Lower leg skin (tissue), 4 donors: ENCODE measurements around the gene LTBP3. TPM values are rescaled to one million over a fixed set of nuclear protein-coding genes. Genes with fewer than 3 reads are reported as not detected.

Experiments
- DNase-seq, 2 donors: peaks; one replicate each; pipeline ENCODE4 v3.0.0-alpha.2; 2019; ENCODE audit warnings: low spot score in 2 of 2
- H3K4me3 ChIP-seq: fragments of 200-600 bp; sonication (generic); 2 replicates; pipeline ENCODE4 v1.5.1; 2017; ENCODE audit warnings: mild to moderate bottlenecking, low read depth; ENCODE audit not compliant: poor library complexity, severe bottlenecking
- POLR2A ChIP-seq, 2 donors: fragments of 450-650 bp; IDR thresholded peaks; one replicate each; pipeline ENCODE4 v1.6.1; 2016 to 2017; ENCODE audit warnings: antibody characterized with exemption in 2 of 2, mild to moderate bottlenecking in 1 of 2, moderate library complexity in 1 of 2
- WGBS, 2 donors: methylation state at CpG; one replicate each; pipeline ENCODE4 v1.1.5; 2018; 5-methylcytosine and 5-hydroxymethylcytosine counted together
- intact Hi-C: fragments of 100-400 bp; cut with DNase I; formaldehyde crosslinking; loops from one replicate; pipeline ENCODE4 v1.15.0; 2023; ENCODE audit warnings: low total_unique reads
- total RNA-seq, 4 donors: library from RNA; depleted of rRNA; stranded (reverse); fragments of >200 nt; gene quantifications; one replicate each; pipeline ENCODE4 v1.1.0, GENCODE V29; 2016
- TF ChIP-seq, protein P1 (sequence below), 3 donors: fragments of 450-650 bp; IDR thresholded peaks; one replicate each; pipeline ENCODE4 v1.5.1; 2016; ENCODE audit warnings: antibody characterized with exemption in 3 of 3, mild to moderate bottlenecking in 3 of 3, moderate library complexity in 2 of 3

LTBP3 gene
- total RNA-seq, 4 donors from 2014 or later: 71.9 to 113 (median 100) TPM

DNA sequence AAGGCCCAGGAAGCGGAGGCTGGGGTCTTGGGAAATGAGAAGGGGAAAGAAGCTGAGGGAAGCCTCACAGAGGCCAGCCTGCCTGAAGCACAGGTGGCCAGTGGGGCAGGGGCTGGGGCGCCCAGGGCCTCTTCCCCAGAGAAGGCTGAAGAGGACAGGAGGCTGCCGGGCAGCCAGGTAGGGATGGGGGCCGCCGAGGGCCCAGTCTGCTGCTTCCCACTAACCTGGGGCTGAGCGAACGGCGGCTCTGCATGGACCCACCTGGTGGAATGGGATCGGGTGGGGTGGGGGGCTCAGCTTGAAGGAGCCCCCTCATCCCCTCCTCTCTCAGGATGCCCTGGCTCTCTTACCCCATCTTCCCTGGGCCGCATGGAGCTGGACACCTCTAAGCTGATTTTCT is 25.4 kb upstream of the LTBP3 start:
- TF ChIP-seq, protein P1, sequence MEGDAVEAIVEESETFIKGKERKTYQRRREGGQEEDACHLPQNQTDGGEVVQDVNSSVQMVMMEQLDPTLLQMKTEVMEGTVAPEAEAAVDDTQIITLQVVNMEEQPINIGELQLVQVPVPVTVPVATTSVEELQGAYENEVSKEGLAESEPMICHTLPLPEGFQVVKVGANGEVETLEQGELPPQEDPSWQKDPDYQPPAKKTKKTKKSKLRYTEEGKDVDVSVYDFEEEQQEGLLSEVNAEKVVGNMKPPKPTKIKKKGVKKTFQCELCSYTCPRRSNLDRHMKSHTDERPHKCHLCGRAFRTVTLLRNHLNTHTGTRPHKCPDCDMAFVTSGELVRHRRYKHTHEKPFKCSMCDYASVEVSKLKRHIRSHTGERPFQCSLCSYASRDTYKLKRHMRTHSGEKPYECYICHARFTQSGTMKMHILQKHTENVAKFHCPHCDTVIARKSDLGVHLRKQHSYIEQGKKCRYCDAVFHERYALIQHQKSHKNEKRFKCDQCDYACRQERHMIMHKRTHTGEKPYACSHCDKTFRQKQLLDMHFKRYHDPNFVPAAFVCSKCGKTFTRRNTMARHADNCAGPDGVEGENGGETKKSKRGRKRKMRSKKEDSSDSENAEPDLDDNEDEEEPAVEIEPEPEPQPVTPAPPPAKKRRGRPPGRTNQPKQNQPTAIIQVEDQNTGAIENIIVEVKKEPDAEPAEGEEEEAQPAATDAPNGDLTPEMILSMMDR (IDR thresholded peaks at IDR 0.05): no peak
- no peak for TF ChIP-seq POLR2A (IDR thresholded peaks at IDR 0.05)
- 81 to 98% methylated on average over 10 of the region's 10 CpGs for WGBS, 2 donors
- intact Hi-C loops: no loop called here

DNA sequence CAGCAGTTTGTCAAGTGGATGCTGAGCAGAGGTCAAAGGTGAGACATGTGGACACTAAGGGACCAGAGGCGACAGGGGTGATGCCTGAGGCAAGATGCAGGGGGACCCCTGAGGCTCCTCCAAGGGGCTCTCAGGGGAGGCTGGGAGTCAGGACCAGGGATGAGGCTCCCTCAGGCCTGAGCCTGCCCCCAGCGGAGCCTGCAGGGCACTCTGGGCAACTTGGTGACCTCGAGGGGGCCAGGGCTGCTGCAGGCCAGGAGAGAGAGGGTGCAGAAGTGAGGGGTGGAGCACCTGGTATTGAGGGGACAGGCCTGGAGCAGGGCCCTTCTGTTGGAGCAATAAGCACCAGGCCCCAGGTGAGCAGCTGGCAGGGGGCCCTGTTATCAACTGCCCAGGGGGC is 23.8 kb upstream of the LTBP3 start:
- TF ChIP-seq POLR2A (IDR thresholded peaks at IDR 0.05): no peak
- TF ChIP-seq, protein P1 (IDR thresholded peaks at IDR 0.05): no peak
- H3K4me3 ChIP-seq: no peak overlapping the region
- no peak for DNase-seq
- WGBS, 2 donors: 89 to 92% methylated on average over 3 of the region's 3 CpGs
- intact Hi-C loops: no loop called here

More for the DNA sequence above, 25.4 kb upstream of the LTBP3 start:
- DNase-seq: no peak
- no peak overlapping the region for H3K4me3 ChIP-seq

DNA sequence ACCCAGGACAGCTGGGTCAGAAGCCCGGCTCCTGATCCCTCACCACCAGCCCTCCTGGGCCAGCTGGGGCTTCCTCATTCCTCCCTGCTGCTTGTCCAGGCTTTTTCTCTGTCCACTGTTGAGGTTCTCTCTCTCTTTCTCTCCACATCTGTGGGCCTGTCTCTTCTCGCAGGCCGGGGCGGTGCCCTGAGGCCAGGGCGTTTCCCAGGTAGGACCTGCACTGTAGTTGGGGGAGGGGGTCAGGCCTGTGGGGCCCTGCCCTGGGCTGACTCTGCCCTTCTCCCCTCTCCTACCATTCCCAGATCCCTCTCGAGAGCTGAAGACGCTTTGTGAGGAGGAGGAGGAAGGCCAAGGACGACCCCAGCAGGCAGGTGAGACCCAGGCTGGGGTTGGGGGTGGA is 22.6 kb upstream of the LTBP3 start:
- no peak overlapping the region for H3K4me3 ChIP-seq
- 79 to 85% methylated on average over 8 of the region's 8 CpGs for WGBS, 2 donors
- intact Hi-C loops: no loop called here
- no peak for TF ChIP-seq POLR2A (IDR thresholded peaks at IDR 0.05)
- TF ChIP-seq, protein P1 (IDR thresholded peaks at IDR 0.05): no peak
- DNase-seq: no peak

DNA sequence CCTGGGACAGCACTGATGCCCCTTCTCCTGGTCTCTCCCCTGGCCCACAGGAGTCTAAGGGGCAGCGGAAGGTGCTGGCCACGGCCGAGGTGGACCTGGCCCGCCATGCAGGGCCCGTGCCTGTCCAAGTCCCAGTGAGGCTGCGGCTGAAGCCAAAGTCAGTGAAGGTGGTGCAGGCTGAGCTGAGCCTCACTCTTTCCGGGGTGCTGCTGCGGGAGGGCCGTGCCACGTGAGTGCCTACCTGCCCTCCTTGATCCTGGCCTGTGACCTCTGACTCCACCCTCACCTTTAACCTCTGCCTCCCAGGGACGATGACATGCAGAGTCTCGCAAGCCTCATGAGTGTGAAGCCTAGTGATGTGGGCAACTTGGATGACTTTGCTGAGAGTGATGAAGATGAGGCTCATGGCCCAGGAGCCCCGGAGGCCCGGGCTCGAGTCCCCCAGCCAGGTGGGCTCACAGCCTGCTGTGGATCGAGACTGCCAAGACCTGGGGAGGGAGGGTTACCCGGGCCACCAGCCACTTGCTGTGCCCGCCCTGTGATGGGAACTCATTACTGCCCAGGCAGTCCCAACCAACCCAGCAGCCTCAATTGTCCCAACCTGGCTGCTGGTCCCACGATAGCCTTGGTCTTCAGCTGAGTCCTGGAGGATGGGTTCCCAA is 22.0 kb upstream of the LTBP3 start:
- no peak for TF ChIP-seq POLR2A (IDR thresholded peaks at IDR 0.05)
- TF ChIP-seq, protein P1 (IDR thresholded peaks at IDR 0.05): no peak
- 92 to 93% methylated on average over 17 to 19 of the region's 19 CpGs for WGBS, 2 donors
- DNase-seq: no peak
- intact Hi-C loops: no loop called here
- no peak overlapping the region for H3K4me3 ChIP-seq

DNA sequence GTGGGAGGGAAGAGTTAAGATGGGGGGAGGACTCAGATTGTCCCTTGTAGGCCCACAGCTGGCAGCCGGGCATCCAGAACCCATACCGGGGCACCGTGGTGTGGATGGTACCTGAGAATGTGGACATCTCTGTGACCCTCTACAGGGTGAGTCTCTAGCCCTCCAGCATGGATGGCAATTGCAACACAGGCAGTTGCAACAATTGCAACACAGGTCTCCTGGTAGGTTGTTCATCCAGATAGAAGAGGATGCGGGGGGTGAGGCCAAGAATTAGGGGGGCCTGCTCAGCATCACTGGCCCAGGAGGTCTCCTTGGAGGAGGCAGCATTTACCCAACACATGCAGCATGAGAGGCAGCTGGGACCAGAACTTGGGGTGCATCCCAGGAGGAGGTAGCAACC is 21.1 kb upstream of the LTBP3 start:
- DNase-seq: no peak
- intact Hi-C loops: loop anchor here (5.0 kb wide), 1 partner anchor 33 kb away; the partner anchor contains the start of gene MAP3K11
- no peak for TF ChIP-seq POLR2A (IDR thresholded peaks at IDR 0.05)
- TF ChIP-seq, protein P1 (IDR thresholded peaks at IDR 0.05): no peak
- no peak overlapping the region for H3K4me3 ChIP-seq
- WGBS, 2 donors: 90 to 94% methylated on average over 4 of the region's 4 CpGs

DNA sequence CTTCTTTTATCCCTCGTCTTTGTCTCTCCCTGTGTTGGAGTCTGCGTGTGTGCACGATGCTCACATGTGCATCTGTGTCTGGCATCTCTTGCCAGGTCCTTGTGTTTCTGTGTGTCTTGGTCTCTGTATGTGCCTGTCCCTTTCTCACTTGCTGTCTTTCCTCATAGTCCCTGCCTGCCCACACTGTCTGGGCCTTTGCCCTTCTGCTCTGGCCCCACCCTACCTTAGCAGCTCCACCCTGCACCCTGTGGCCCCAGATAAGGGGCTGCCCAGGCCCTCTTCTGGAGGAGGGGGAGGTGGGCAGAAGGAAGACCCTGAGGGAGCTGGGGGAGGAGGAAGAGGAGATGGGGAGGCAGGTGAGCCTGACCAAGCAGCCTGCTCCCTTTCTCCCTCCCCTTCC is 20.5 kb upstream of the LTBP3 start:
- H3K4me3 ChIP-seq: no peak overlapping the region
- 78 to 79% methylated on average over 3 of the region's 3 CpGs for WGBS, 2 donors
- intact Hi-C loops: loop anchor here (5.0 kb wide), 1 partner anchor 34 kb away; the partner anchor contains the start of gene MAP3K11
- TF ChIP-seq POLR2A (IDR thresholded peaks at IDR 0.05): no peak
- TF ChIP-seq, protein P1 (IDR thresholded peaks at IDR 0.05): no peak
- DNase-seq: no peak
